Caco-2 (cell line): ENCODE measurements around the gene RNGTT. TPM values are rescaled to one million over a fixed set of nuclear protein-coding genes. Genes with fewer than 3 reads are reported as not detected.

Experiments used
- BruUV-seq: library from RNA; stranded (reverse); fragments of 400-500 nt; replicated peaks from 2 replicates; lab custom pipeline; 2021; lab: Mats Ljungman, UMichigan
- CTCF ChIA-PET: fragments of 300-600 bp; sonication (Branson Sonifier 250); formaldehyde crosslinking; loops from one replicate; lab custom pipeline; 2022; ENCODE audit warnings: antibody characterized with exemption; lab: Charles Lee
- POLR2A ChIA-PET: fragments of 300-600 bp; sonication (Branson Sonifier 250); formaldehyde crosslinking; loops from one replicate; lab custom pipeline; 2022; ENCODE audit warnings: antibody characterized with exemption; lab: Charles Lee
- DNase-seq, 2 experiments: peaks; one replicate each; pipeline versions ENCODE4 v3.0.0 to v3.0.0-alpha.2; 2020 to 2022
- H3K27me3 ChIP-seq: replicated peaks from 2 replicates; pipeline ENCODE4 v1.6.0; 2011; ENCODE audit warnings: low read length; ENCODE audit not compliant: control insufficient read depth, insufficient read depth
- H3K36me3 ChIP-seq: 2 replicates; pipeline ENCODE4 v1.5.1; 2011; ENCODE audit warnings: low read length; ENCODE audit not compliant: control insufficient read depth, insufficient read depth
- H3K4me1 ChIP-seq: fragments of 250-450 bp; sonication (Bioruptor Pico); 2 replicates; pipeline ENCODE4 v1.5.1; 2020; ENCODE audit warnings: mild to moderate bottlenecking
- H3K4me3 ChIP-seq: 2 replicates; pipeline ENCODE4 v1.5.1; 2011; ENCODE audit warnings: low read depth, mild to moderate bottlenecking, control low read depth, low read length
- H3K9me3 ChIP-seq: fragments of 250-450 bp; sonication (Bioruptor Pico); 2 replicates; pipeline ENCODE4 v1.5.1; 2020; ENCODE audit warnings: mild to moderate bottlenecking, moderate library complexity
- H3K27ac Mint-ChIP-seq: one replicate; pipeline ENCODE4 v1.8.0; 2022; ENCODE audit warnings: mixed read lengths; ENCODE audit not compliant: unreplicated experiment
- H3K27me3 Mint-ChIP-seq: one replicate; pipeline ENCODE4 v1.8.0; 2022; ENCODE audit warnings: mixed read lengths; ENCODE audit not compliant: insufficient read depth, unreplicated experiment
- H3K36me3 Mint-ChIP-seq: one replicate; pipeline ENCODE4 v1.8.0; 2022; ENCODE audit warnings: mild to moderate bottlenecking, mixed read lengths; ENCODE audit not compliant: insufficient read depth, unreplicated experiment
- H3K4me1 Mint-ChIP-seq: one replicate; pipeline ENCODE4 v1.8.0; 2022; ENCODE audit warnings: low read depth, mixed read lengths; ENCODE audit not compliant: unreplicated experiment
- H3K4me3 Mint-ChIP-seq: one replicate; pipeline ENCODE4 v1.8.0; 2022; ENCODE audit warnings: mild to moderate bottlenecking, moderate library complexity, mixed read lengths; ENCODE audit not compliant: unreplicated experiment
- H3K9me3 Mint-ChIP-seq: one replicate; pipeline ENCODE4 v1.8.0; 2022; ENCODE audit warnings: mixed read lengths; ENCODE audit not compliant: unreplicated experiment
- CTCF ChIP-seq, 2 experiments: fragments of 200-600 bp in 1 of 2; IDR thresholded peaks; 1 replicate in 1 of 2; 2 replicates in 1 of 2; pipeline versions ENCODE4 v1.5.1 to v1.8.0; 2011 to 2022; ENCODE audit warnings: antibody characterized with exemption in 1 of 2, control low read depth in 1 of 2, inconsistent platforms in 1 of 2, low read depth in 1 of 2, low read length in 1 of 2, mild to moderate bottlenecking in 1 of 2, moderate library complexity in 1 of 2; ENCODE audit not compliant: insufficient read depth in 1 of 2, severe bottlenecking in 1 of 2, unreplicated experiment in 1 of 2
- intact Hi-C: fragments of 100-400 bp; cut with micrococcal nuclease; formaldehyde crosslinking; loops from one replicate; pipeline ENCODE4 v1.10.0; 2022; ENCODE audit not compliant: unreplicated experiment
- total RNA-seq: library from RNA; stranded (reverse); gene quantifications from 2 replicates; pipeline ENCODE4 v1.2.3, GENCODE V29; 2022

The RNGTT gene
- total RNA-seq, 1 experiment from 2014 or later, result 17.7 TPM

- POLR2A ChIA-PET, result no interaction called here
- Histone ChIP-seq H3K4me1 (peaks cover 10% of the 10 kb centered on the region; the same call in 1 of the 2 replicates), H3K4me3 (no peak overlapping the region), H3K27me3 (no peaks in the 10 kb centered on the region), H3K36me3 (0 out of 2 replicates have a peak, but pooled peaks cover 2% of the 10 kb centered on the region), H3K9me3 (peaks cover 7% of the 10 kb centered on the region; the same call in 1 of the 2 replicates)
- H3K27ac Mint-ChIP-seq, result no peak overlapping the region
- H3K4me3 Mint-ChIP-seq, result no peak overlapping the region
- intact Hi-C loops, result no loop called here
- H3K27me3 Mint-ChIP-seq, result no peaks in the 10 kb centered on the region
- BruUV-seq, result no TSS peak
- DNase-seq, result no peak
- no peak for TF ChIP-seq CTCF (IDR thresholded peaks at IDR 0.05; ENCODE audit: insufficient read depth in 1 of 2, low read depth in 1 of 2, low read length in 1 of 2, severe bottlenecking in 1 of 2, unreplicated experiment in 1 of 2)
- H3K4me1 Mint-ChIP-seq, result peaks cover 9% of the 10 kb centered on the region
- H3K9me3 Mint-ChIP-seq, result peaks cover 15% of the 10 kb centered on the region
- CTCF ChIA-PET, result no interaction called here
- H3K36me3 Mint-ChIP-seq, result peaks cover 14% of the 10 kb centered on the region
Observed at GRCh38 chr6:88810089-88810488, 153.3 kb downstream of the RNGTT start.

GRCh38 chr6:88808381-88808780 lies 155.0 kb downstream of the RNGTT start:
- H3K4me1 ChIP-seq, result no peaks in the 10 kb centered on the region
- H3K27me3 ChIP-seq, result no peaks in the 10 kb centered on the region
- no peak overlapping the region for H3K4me3 ChIP-seq
- peaks cover 7% of the 10 kb centered on the region; the same call in 1 of the 2 replicates for H3K9me3 ChIP-seq
- H3K36me3 Mint-ChIP-seq, result peaks cover 14% of the 10 kb centered on the region
- no TSS peak for BruUV-seq
- peaks cover 15% of the 10 kb centered on the region for H3K9me3 Mint-ChIP-seq
- H3K4me3 Mint-ChIP-seq, result no peak overlapping the region
- H3K36me3 ChIP-seq, result 0 out of 2 replicates have a peak, but pooled peaks cover 2% of the 10 kb centered on the region
- TF ChIP-seq CTCF (IDR thresholded peaks at IDR 0.05; ENCODE audit: insufficient read depth in 1 of 2, low read depth in 1 of 2, low read length in 1 of 2, severe bottlenecking in 1 of 2, unreplicated experiment in 1 of 2), result no peak
- no peak overlapping the region for H3K27ac Mint-ChIP-seq
- no peaks in the 10 kb centered on the region for H3K27me3 Mint-ChIP-seq
- ChIA-PET CTCF (no interaction called here), POLR2A (no interaction called here)
- DNase-seq, result no peak
- intact Hi-C loops, result no loop called here
- no peaks in the 10 kb centered on the region for H3K4me1 Mint-ChIP-seq

GRCh38 chr6:88807622-88808021 lies 155.8 kb downstream of the RNGTT start:
- Histone ChIP-seq H3K36me3 (0 out of 2 replicates have a peak, but pooled peaks cover 2% of the 10 kb centered on the region), H3K9me3 (peaks cover 7% of the 10 kb centered on the region; the same call in 1 of the 2 replicates), H3K27me3 (no peaks in the 10 kb centered on the region), H3K4me1 (no peaks in the 10 kb centered on the region), H3K4me3 (no peak overlapping the region)
- Mint-ChIP-seq H3K9me3 (peaks cover 15% of the 10 kb centered on the region), H3K27ac (no peak overlapping the region), H3K4me3 (no peak overlapping the region), H3K27me3 (no peaks in the 10 kb centered on the region), H3K4me1 (no peaks in the 10 kb centered on the region), H3K36me3 (peaks cover 16% of the 10 kb centered on the region)
- intact Hi-C loops, result no loop called here
- POLR2A ChIA-PET, result no interaction called here
- CTCF ChIA-PET, result no interaction called here
- no TSS peak for BruUV-seq
- DNase-seq, result no peak
- no peak for TF ChIP-seq CTCF (IDR thresholded peaks at IDR 0.05; ENCODE audit: insufficient read depth in 1 of 2, low read depth in 1 of 2, low read length in 1 of 2, severe bottlenecking in 1 of 2, unreplicated experiment in 1 of 2)
